HG02973 (cell line): ENCODE data around the gene ARCN1.
A peak's percentile ranks its signal among the peaks of the same experiment; 100 is the strongest.
"Not testable (repeated sequence)": the region's sequence is repeated elsewhere in the genome, so short reads cannot be mapped to it uniquely, and the experiment has no call there.

Experiments used
- ATAC-seq: cut with Tn5 transposase; IDR thresholded peaks from one replicate; pipeline ENCODE4 v1.9.1; 2021; ENCODE audit warnings: moderate library complexity; ENCODE audit not compliant: unreplicated experiment

Gene ARCN1

GRCh38 chr11:118544010-118544646 lies 28.1 kb upstream of the ARCN1 start:
- ATAC-seq, result no peak

- no peak for ATAC-seq
These were observed 27.6 kb upstream of the ARCN1 start for GRCh38 chr11:118544647-118545010.

GRCh38 chr11:118545533-118545932 lies 26.7 kb upstream of the ARCN1 start:
- ATAC-seq, result no peak

DNA sequence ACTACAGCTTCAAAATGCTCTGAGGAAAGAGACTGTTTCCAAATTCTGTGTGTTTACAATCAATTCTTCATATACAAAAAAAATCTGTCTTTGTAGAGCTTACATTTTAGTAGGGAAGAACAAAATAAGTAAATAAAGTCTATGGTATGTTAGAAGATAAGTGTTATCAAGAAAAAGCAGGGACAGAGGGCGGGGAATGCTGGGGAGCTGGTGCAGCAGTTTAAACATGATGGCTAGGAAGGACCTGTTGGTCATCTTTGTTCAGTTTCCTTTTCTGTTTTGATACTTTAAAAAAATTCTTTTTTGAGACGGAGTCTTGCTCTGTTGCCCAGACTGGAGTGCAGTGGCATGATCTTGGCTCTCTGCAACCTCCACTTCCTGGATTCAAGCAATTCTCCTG lies 25.1 kb upstream of the ARCN1 start:
- ATAC-seq, result no peak

- ATAC-seq, result no peak
These were observed 19.9 kb upstream of the ARCN1 start for GRCh38 chr11:118552341-118552740.

- ATAC-seq, result no peak
These were observed 11.4 kb upstream of the ARCN1 start for GRCh38 chr11:118560806-118561205.

GRCh38 chr11:118565051-118565450 lies 7.2 kb upstream of the ARCN1 start:
- no peak for ATAC-seq

- no peak for ATAC-seq
These were observed 2.5 kb upstream of the ARCN1 start for GRCh38 chr11:118569670-118570069.

DNA sequence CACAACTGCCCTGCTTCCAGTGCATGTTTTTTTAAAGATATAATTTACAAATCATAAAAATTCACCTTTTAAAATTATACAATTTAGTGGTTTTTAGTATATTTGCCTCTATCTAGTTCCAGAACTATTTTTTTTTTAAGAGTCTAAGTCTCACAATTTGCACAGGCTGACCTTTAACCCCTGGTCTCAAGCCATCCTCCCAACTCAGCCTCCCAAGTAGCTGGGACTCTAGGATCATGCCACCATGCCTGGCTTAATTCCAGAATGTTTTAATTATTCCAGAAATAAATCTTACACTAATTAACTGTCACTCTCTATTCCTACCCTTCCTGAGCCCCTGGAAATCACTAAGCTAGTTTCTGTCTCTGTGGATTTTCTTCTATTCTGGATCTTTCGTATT lies 1.4 kb upstream of the ARCN1 start:
- ATAC-seq, result no peak

DNA sequence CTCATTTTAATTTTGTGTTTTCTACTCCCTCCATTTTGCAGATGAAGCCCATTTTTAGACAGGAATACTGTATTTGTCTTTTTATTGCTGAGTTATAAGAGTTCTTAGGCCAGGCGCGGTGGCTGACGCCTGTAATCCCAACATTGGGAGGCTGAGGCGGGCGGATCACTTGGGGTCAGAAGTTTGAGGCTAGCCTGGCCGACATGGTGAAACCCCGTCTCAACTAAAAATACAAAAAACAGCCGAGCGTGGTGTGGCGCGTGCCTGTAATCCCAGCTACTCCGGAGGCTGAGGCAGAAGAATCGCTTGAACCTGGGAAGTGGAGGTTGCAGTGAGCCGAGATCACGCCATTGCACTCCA lies 528 bp upstream of the ARCN1 start:
- not testable (repeated sequence) for ATAC-seq

GRCh38 chr11:118572981-118573550 lies 857 bp downstream of the ARCN1 start:
- ATAC-seq, result peak; percentile 28

DNA sequence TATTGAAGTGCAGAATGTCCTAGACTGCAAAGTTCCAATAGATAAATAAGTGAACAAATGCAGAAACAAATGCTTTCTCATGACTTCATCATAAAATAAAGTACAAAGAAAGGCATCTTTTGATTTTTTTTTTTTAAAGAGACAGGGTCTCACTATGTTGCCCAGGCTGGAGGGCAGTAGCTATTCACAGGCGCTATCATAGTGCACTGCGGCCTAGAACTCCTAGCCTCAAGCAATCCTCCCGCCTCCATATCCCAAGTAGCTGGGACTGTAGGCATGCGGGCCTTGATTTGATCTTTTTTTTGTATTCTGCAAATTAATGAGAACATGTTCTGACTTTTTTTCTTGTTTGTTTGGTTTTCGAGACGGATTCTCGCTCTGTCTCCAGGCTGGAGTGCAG lies 2.4 kb downstream of the ARCN1 start:
- ATAC-seq, result no peak

DNA sequence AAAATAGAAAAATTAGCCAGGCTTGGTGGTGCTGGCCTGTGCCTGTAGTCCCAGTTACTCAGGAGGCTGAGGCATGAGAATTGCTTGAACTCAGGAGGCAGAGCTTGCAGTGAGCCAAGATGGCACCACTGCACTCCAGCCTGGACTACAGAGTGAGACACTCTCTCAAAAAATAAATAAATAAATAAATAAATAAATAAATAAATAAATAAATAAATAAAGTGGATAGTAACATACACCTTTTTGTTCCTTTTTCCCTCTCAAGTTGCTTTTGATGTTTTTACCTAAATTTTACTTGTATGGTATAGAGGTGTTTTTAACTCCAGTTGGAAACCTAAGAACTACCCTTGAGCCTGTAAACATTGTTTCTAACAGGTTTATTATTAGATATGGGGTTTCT lies 5.8 kb downstream of the ARCN1 start:
- not testable (repeated sequence) for ATAC-seq

- no peak for ATAC-seq
These were observed 8.8 kb downstream of the ARCN1 start for GRCh38 chr11:118581057-118581456.

GRCh38 chr11:118587952-118588351 lies 15.7 kb downstream of the ARCN1 start:
- no peak for ATAC-seq

GRCh38 chr11:118592616-118593367 lies 20.6 kb downstream of the ARCN1 start:
- no peak for ATAC-seq

GRCh38 chr11:118594984-118595383 lies 22.8 kb downstream of the ARCN1 start:
- ATAC-seq, result not testable (repeated sequence)

GRCh38 chr11:118596224-118597146 lies 24.3 kb downstream of the ARCN1 start:
- ATAC-seq, result no peak

DNA sequence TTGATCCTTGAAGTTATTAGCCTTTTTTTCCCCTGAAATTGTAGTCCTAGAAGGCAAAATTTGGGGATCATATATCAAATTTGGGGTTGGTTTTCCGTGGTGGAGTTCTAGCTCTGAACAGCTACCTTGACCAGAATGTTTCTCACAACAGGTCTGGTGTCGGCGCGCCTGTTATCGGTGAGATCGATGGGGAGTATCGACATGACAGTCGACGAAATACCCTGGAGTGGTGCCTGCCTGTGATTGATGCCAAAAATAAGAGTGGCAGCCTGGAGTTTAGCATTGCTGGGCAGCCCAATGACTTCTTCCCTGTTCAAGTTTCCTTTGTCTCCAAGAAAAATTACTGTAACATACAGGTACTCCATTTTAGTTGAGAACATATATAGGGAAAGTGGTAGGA lies 25.3 kb downstream of the ARCN1 start:
- ATAC-seq, result no peak

- ATAC-seq, result no peak
These were observed 30.1 kb downstream of the ARCN1 start for GRCh38 chr11:118602331-118602730.

DNA sequence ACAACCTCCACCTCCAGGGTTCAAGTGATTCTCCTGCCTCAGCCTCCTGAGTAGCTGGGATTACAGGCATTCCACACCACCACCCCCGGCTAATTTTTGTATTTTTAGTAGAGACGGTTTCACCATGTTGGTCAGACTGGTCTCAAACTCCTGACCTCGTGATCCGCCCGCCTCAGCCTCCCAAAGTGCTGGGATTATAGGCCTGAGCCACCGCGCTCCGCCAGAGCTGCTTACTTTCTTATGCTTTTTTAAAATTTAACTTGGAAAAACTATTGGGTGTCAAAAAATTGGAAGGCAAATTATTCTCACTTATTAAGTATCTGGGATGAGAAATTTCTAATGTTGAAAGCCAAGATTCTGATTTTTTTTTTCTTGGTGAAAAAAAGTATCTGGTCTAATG lies 31.5 kb downstream of the ARCN1 start:
- not testable (repeated sequence) for ATAC-seq
